Measurements from ENCODE around the gene BUB1B. TPM values are rescaled to one million over a fixed set of nuclear protein-coding genes. Genes with fewer than 3 reads are reported as not detected.

Gene BUB1B
- polyA plus RNA-seq, 1 donor (not counting 4 experiments of a cell fraction or from before 2014, with no cell fraction given), result 19.7 TPM

- peak overlapping the region; percentile 28 for H3K27ac ChIP-seq (ENCODE audit: control insufficient read depth, insufficient read depth, low read length)
- H3K9ac ChIP-seq (ENCODE audit: control insufficient read depth, extremely low read depth, insufficient read depth, low read length), result no peak overlapping the region
- FAIRE-seq (peak; percentile 88), DNase-seq (ENCODE audit: low read depth, low spot score) (no peak)
- H3K4me2 ChIP-seq (ENCODE audit: control insufficient read depth, extremely low read depth, insufficient read depth, low read depth, low read length), result peak overlapping the region; percentile 61
- peaks cover 4% of the 10 kb centered on the region for H4K20me1 ChIP-seq (ENCODE audit: control insufficient read depth, extremely low read depth, insufficient read depth, low read length)
- H3K27me3 ChIP-seq (ENCODE audit: control insufficient read depth, extremely low read depth, insufficient read depth, low read length), result no peaks in the 10 kb centered on the region
- no peak overlapping the region for H3K4me3 ChIP-seq (ENCODE audit: control insufficient read depth in 2 of 3, extremely low read depth in 1 of 3, insufficient read depth in 2 of 3, low read depth in 1 of 3, low read length in 3 of 3)
- H3K4me1 ChIP-seq (ENCODE audit: control insufficient read depth, extremely low read depth, insufficient read depth, low read length), result peaks cover 65% of the 10 kb centered on the region
- no peaks in the 10 kb centered on the region for H3K9me3 ChIP-seq (ENCODE audit: control insufficient read depth, low read depth, low read length)
- no peak overlapping the region for H2AFZ ChIP-seq (ENCODE audit: control insufficient read depth, low read length)
- peaks cover 3% of the 10 kb centered on the region for H3K79me2 ChIP-seq (ENCODE audit: control insufficient read depth, insufficient read depth, low read length)
- peaks cover 3% of the 10 kb centered on the region for H3K9me1 ChIP-seq (ENCODE audit: control insufficient read depth, extremely low read depth, insufficient read depth, low read length)
- TF ChIP-seq CTCF (optimal IDR thresholded peaks at IDR 0.05 in 1 of 3, IDR thresholded peaks at IDR 0.05 in 1 of 3, conservative IDR thresholded peaks at IDR 0.05 in 1 of 3; ENCODE audit: extremely low read depth in 1 of 3, insufficient read depth in 2 of 3, low read length in 3 of 3) (no peak), EZH2 (IDR thresholded peaks at IDR 0.05; ENCODE audit: low read length) (no peak)
- H3K36me3 ChIP-seq (ENCODE audit: control insufficient read depth in 2 of 2, extremely low read depth in 1 of 2, insufficient read depth in 2 of 2, low read length in 2 of 2), result peaks cover 14 to 18% of the 10 kb centered on the region in 2 experiments
- dilution Hi-C loops (cut with MboI; ENCODE audit: extremely low pct_ligation_motif_present, low sequenced_read_pairs), result no loop called here
These were observed 88.8 kb downstream of the BUB1B start for GRCh38 chr15:40249477-40250303.

- H3K9me3 ChIP-seq (ENCODE audit: control insufficient read depth, low read depth, low read length), result no peaks in the 10 kb centered on the region
- H3K27ac ChIP-seq (ENCODE audit: control insufficient read depth, insufficient read depth, low read length), result no peak overlapping the region
- peaks cover 59% of the 10 kb centered on the region for H3K4me1 ChIP-seq (ENCODE audit: control insufficient read depth, extremely low read depth, insufficient read depth, low read length)
- H3K9ac ChIP-seq (ENCODE audit: control insufficient read depth, extremely low read depth, insufficient read depth, low read length), result no peak overlapping the region
- peaks cover 3% of the 10 kb centered on the region for H3K79me2 ChIP-seq (ENCODE audit: control insufficient read depth, insufficient read depth, low read length)
- peaks cover 16 to 18% of the 10 kb centered on the region in 2 experiments for H3K36me3 ChIP-seq (ENCODE audit: control insufficient read depth in 2 of 2, extremely low read depth in 1 of 2, insufficient read depth in 2 of 2, low read length in 2 of 2)
- dilution Hi-C loops (cut with MboI; ENCODE audit: extremely low pct_ligation_motif_present, low sequenced_read_pairs), result no loop called here
- H3K27me3 ChIP-seq (ENCODE audit: control insufficient read depth, extremely low read depth, insufficient read depth, low read length), result no peaks in the 10 kb centered on the region
- no peak for TF ChIP-seq CTCF (optimal IDR thresholded peaks at IDR 0.05 in 1 of 3, IDR thresholded peaks at IDR 0.05 in 1 of 3, conservative IDR thresholded peaks at IDR 0.05 in 1 of 3; ENCODE audit: extremely low read depth in 1 of 3, insufficient read depth in 2 of 3, low read length in 3 of 3)
- no peak for TF ChIP-seq EZH2 (IDR thresholded peaks at IDR 0.05; ENCODE audit: low read length)
- FAIRE-seq (no peak), DNase-seq (ENCODE audit: low read depth, low spot score) (no peak)
- no peaks in the 10 kb centered on the region for H3K9me1 ChIP-seq (ENCODE audit: control insufficient read depth, extremely low read depth, insufficient read depth, low read length)
- peaks cover 4% of the 10 kb centered on the region for H4K20me1 ChIP-seq (ENCODE audit: control insufficient read depth, extremely low read depth, insufficient read depth, low read length)
- H2AFZ ChIP-seq (ENCODE audit: control insufficient read depth, low read length), result no peak overlapping the region
- peak overlapping the region; percentile 61 for H3K4me2 ChIP-seq (ENCODE audit: control insufficient read depth, extremely low read depth, insufficient read depth, low read depth, low read length)
- no peak overlapping the region for H3K4me3 ChIP-seq (ENCODE audit: control insufficient read depth in 2 of 3, extremely low read depth in 1 of 3, insufficient read depth in 2 of 3, low read depth in 1 of 3, low read length in 3 of 3)
These were observed 89.4 kb downstream of the BUB1B start for GRCh38 chr15:40250304-40250656.

All from keratinocyte (primary cell).